GM19238 (cell line): Measurements from ENCODE around the gene TNRC6C.

Source experiments
- DNase-seq: peaks from one replicate; pipeline ENCODE4 v3.0.0; 2011; ENCODE audit warnings: low spot score; ENCODE audit not compliant: insufficient read length

The TNRC6C gene

GRCh38 chr17:77957857-77958715, at the start of gene TNRC6C:
Gene TNRC6C, plus strand, starts transcription at chr17:77958703. Its CDS starts 45,504 bp downstream, at chr17:78004207.
- DNase-seq = peak; percentile 98

- DNase-seq = no peak
These were observed 49.3 kb upstream of the TNRC6C start for GRCh38 chr17:77909236-77909635.

- no peak for DNase-seq
These were observed 48.7 kb upstream of the TNRC6C start for GRCh38 chr17:77909816-77910215.

- DNase-seq = no peak
These were observed 43.9 kb upstream of the TNRC6C start for GRCh38 chr17:77914385-77915254.

- no peak for DNase-seq
These were observed 42.9 kb upstream of the TNRC6C start for GRCh38 chr17:77915594-77916021.

- DNase-seq = no peak
These were observed 42.2 kb upstream of the TNRC6C start for GRCh38 chr17:77916264-77916663.

- DNase-seq = no peak
These were observed 41.6 kb upstream of the TNRC6C start for GRCh38 chr17:77916703-77917481.

- no peak for DNase-seq
These were observed 39.2 kb upstream of the TNRC6C start for GRCh38 chr17:77919276-77919675.

GRCh38 chr17:77923135-77923534, 35.4 kb upstream of the TNRC6C start:
- no peak for DNase-seq

GRCh38 chr17:77923776-77924513, 34.6 kb upstream of the TNRC6C start:
- DNase-seq = no peak

GRCh38 chr17:77924757-77925336, 33.7 kb upstream of the TNRC6C start:
- no peak for DNase-seq

GRCh38 chr17:77925831-77926543, 32.5 kb upstream of the TNRC6C start:
- DNase-seq = no peak

- DNase-seq = no peak
These were observed 31.5 kb upstream of the TNRC6C start for GRCh38 chr17:77926981-77927380.

- DNase-seq = no peak
These were observed 30.6 kb upstream of the TNRC6C start for GRCh38 chr17:77927777-77928518.

- DNase-seq = no peak
These were observed 29.9 kb upstream of the TNRC6C start for GRCh38 chr17:77928519-77929179.

GRCh38 chr17:77929180-77929564, 29.3 kb upstream of the TNRC6C start:
- DNase-seq = no peak

GRCh38 chr17:77929871-77930436, 28.5 kb upstream of the TNRC6C start:
- DNase-seq = no peak
